NT2/D1 (cell line): ENCODE results near the gene OTOF.

ENCODE experiments used
- SUZ12 ChIP-seq: IDR thresholded peaks from 2 replicates; pipeline ENCODE4 v1.6.1; 2011; ENCODE audit not compliant: insufficient read length, insufficient read depth; ENCODE audit errors: extremely low read depth
- YY1 ChIP-seq: IDR thresholded peaks from 2 replicates; pipeline ENCODE4 v1.6.1; 2011; ENCODE audit not compliant: insufficient read length, insufficient read depth
- ZNF274 ChIP-seq: IDR thresholded peaks from 2 replicates; pipeline ENCODE4 v1.6.1; 2011; ENCODE audit warnings: mild to moderate bottlenecking, low read depth, low read length

- TF ChIP-seq SUZ12: no peak
- no peak for TF ChIP-seq ZNF274
- no peak for TF ChIP-seq YY1
These were observed 28.4 kb upstream of the OTOF start for GRCh38 chr2:26506279-26506678.
